NCI-H524 (cell line): ENCODE data around the gene MZB1.
"Not testable (repeated sequence)": the region's sequence is repeated elsewhere in the genome, so short reads cannot be mapped to it uniquely, and the experiment has no call there.

Experiments
- DNase-seq, 2 experiments: peaks; one replicate each; lab custom pipeline; 2025; lab: John Stamatoyannopoulos, UW

The MZB1 gene

DNA sequence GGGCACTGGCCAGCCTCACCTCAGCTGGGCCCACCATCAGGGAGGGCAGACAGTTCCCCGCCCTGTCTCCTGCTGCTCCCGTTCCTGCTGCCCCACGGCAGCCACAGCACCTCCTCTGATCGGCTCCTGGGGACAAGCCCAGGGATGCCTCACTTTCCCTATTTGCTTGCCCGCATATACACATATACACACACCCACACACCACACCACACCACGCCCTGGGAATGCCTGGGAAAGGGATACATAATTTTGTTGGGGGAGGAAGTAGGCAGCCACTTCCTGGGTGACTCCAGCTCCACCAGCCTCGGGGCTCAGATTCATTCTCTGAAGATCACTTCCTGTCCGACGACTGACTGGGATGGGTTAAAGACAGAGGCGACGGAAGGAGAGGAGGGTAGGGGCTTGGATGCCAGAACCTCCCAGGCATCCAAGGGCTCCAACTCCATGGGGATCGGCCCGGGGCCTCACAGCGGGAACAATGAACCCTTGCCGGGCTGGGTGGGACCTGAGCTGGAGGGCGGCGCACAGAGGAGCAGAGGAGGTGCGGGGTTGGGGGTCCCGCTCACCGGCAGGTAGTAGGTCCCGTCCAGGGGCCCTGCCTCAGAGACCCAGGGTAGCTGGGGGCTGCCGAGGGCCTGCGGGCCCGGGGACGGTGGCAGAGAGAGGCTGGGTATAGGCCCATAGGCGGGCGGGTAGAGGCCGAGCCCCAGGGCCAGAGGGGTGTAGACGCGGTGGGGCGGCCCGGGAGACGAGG, 2.0 kb upstream of the MZB1 start:
- no peak for DNase-seq

DNA sequence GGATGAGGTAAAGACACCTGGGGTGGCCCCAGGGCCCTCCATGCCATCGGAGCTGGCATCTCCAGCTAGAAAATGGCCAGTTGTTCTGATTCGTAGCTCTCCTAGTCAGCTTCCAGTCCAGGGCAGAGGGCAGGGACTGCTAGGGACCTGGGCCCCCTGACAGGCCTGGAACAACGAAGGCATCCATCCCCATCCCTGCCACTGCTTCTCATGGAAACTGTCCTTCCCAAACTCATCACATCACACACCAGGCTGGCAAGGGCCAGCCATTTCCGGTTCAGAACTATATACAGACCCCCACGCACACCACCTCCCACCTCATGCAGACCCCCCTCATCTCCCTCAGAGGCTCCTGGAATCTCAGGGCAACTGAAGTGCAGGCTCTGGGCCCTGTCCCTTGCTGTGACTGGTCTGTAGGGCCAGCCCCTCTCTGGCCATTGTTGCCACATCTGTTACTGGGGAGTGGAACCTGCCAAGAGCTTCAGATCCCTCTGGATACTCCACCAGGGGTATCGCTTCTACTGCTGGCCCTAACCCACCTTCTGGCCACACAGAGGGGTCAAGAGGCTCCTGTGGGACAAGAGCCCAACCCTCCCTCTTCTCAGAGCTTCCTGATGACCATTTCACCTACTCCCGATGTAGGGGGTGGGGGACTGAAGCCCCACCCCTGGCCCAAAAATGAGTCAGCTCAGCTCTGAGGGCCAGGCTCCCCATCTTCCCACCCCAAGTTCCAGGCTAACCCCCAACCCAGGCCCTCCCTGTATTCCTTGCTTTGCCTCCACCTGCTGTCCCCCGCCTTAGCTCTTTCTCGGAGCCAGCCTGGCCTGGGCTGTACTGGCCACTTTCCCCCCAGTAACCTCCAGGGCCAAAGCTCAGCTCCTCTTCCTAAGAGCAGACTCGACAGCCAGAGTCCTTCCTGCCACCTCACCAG, 1.2 kb upstream of the MZB1 start:
- no peak for DNase-seq

- no peak for DNase-seq
Measured at GRCh38 chr5:139388198-139388821, 1.4 kb downstream of the MZB1 start.

GRCh38 chr5:139387611-139388197, 2.0 kb downstream of the MZB1 start:
- no peak for DNase-seq

DNA sequence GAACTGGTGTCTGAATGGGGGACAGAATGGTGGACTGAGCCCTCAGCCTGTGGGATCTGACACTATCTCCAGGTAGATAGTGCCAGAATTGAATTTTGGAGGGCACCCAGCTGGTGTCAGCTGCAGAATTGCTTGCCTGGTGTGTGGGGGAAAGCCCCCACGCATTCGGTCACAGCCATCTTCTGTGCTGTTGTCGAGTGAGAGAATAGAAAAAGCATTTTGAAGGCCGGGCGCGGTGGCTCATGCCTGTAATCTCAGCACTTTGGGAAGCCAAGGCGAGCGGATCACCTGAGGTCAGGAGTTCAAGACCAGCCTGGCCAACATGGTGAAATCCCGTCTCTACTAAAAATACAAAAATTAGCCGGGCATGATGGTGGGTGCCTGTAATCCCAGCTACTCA, 2.8 kb downstream of the MZB1 start:
- not testable (repeated sequence) for DNase-seq

DNA sequence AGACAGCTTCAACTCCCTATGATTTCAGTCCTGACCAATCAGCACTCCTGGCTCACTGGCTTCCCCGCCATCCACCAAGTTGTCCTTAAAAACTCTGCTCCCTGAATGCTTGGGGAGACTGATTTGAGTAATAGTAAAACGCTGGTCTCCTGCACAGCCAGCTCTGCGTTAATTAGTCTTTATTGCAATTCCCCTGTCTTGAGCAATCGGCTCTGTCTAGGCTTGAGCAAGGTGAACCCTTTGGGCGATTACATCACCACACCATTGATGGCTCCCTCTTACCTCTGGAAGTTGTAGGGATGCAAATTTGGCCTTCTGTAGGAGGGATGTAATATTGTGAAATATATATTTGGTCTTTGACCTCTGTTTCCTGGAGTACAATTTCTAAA, 3.7 kb downstream of the MZB1 start:
- no peak for DNase-seq

GRCh38 chr5:139385061-139386049, 4.4 kb downstream of the MZB1 start:
- no peak for DNase-seq

- no peak for DNase-seq
Measured at GRCh38 chr5:139384591-139385051, 5.1 kb downstream of the MZB1 start.

GRCh38 chr5:139383993-139384590, 5.6 kb downstream of the MZB1 start:
- DNase-seq = no peak

DNA sequence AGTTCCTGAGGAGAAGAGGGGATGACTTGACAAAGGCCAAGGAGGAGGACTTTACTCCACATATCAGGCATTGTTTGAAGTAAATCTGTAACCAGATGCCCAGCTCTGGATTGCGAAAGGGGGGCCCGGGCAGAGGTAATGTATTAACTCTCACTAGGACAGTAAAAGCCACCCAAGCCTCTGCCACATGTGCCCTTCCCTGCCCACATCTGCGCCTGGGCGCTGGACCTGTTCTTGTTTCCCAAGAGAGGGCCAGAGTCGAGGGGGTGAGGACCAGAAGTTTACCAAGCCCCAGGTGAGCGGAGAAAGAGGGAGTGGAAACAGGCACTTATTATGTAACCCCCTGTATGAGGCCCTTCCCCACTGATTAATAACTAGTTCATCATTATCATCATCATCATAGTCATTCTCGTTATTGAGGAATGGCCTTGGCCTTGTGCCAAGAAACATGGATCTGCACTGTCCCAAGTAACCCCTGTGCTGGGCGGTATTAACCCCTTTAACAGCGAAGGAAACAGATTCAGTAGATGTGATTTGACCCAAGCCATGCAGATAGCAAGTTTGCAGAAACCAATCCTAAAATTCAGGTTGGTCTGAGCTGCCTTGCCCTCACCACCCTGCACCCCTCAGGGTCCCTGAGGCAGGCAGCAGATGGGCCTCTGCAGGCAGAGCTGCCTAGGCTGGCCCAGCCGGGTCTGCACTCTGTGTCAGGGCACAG, 6.3 kb downstream of the MZB1 start, which contains the start of gene SLC23A1:
SLC23A1 (minus strand) TSS at position 23 of the 718 bp plus-strand sequence. CDS start 44 bp downstream, outside the sequence.
- DNase-seq = no peak

- no peak for DNase-seq
Measured at GRCh38 chr5:139382807-139383206, 6.9 kb downstream of the MZB1 start.

DNA sequence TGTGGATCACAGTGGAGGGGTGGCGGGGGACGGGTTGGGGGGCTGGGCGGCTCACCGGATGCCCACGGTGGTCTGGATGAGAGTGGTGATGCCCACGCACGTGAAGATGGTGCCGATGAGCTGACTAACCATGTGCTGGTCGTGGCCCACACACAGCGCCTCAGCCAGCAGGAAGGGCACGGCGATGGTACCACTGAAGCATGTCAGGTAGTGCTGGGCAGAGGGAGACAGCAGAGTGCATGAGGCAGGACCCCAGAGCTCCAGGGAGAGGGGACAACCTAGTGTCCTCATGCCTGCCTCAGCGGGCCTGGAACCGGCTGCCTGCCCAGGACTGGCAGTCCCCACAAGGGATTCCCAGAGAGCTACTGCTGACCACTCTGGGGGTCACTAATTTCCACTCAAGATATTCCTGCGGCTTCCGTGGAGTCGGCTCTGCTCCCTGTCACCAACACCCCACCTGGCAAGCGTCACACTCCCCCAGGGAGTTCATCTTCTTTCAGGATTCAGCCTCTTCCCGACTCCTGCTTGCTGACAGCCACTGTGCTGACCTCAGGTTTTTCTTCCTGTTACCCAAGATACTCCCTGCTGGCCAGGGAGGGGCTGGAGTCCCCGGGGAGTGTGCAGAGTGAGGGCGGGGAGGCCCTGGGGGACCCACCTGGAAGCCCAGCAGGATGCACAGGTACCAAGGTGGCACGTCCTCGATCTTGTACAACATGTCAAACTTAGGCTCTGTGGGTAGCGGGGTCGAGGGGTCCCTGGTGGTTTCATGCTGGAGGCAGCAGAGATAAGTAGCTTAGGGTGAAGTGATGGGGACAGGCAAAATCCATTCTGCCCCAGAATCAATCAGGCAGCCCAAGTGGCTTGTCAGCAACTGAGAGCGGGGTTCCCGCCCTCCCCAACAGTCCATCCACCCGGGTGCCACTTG, 7.6 kb downstream of the MZB1 start:
- DNase-seq = no peak

DNA sequence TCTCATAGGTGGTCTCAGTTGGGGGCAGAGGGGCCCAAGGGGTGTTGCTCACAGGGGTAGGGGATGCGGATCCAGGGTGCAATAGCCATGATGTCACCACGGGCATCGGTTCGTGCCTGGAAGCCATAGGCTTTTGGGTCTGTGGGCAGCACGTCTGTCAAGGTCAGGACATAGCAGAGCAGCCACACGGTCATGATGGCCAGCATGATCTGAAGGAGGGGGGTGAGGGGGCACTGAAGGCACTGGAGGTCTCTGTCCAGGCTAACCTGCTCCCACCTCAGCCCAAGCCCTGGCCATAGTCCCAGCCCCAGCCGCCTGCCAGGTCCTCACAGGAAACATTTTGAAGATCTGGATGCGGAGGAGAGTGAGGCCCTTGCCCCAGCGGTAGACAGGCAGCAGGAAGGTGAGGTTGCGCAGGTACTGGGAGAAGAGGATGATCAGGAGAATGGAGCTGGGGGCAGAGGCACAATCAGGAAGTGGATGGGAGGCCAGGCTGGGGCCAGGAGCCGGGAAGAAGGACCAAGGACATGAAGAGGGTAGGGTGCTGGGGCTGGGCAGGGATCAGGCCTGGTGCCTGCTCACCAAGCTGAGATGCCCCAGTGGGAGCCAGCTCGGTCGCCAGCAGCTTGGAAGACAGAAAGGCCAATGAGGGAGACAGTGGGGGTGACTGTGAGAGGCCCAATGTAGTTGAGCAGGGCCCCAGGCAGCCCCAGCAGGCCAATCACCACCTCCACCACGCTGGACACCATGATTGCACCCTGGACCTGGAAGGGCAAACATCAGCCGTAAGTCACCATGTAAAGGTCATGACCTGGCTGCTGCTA, 9.9 kb downstream of the MZB1 start:
- no peak for DNase-seq

DNA sequence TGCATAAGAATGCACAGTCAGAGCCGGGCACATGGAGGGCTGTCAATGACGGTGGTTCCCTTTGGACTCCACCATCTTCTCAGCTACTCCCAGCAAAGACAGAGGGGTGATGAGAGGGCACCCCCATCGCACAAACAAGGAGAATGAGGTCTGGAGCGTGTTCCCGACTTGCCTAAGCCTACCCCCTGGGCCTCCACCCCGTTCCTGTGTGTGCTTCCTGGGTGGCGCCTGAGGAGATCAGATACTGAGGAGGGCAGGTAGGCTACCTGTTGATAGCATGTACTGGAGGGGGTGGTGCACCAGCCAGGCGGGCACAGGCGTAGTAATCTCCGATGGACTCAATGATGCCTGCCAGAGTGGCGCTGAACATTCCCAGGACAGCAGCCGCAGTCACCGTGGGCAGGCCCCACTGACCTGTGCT, 10.8 kb downstream of the MZB1 start:
- no peak for DNase-seq

DNA sequence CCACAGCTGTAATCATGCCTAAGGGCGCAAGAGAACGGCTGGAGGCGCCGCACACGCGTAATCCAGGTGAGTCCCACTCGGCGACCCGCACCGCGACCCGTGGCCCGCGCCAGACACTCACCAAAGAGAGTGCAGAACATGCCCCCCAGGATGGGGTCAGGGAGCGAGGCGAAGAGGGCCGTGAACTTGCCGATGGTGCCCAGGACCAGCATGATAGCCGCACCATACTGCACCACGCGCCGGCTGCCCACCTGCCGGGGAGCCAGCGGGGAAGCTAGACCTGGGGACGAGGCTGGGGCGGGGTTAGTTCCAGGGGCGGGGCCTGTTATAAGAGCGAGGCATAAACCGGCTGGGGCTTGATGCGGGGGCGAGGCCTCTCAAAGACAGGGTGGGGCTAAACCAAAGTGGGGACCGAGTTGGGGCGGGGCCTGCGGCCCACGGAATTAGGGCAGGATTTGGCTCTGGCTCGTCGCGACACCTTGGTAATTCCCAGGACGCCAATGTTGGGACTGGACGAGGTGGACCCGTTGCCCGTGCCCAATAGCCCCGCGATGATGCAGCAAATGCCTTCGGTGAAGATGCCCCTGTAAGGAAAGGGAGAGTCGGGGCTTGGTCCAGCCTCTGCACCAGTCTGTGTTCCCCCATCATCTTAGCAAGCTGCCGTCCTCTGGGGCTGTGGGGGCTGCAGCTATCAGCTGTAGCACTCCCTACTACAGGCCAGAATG, 11.4 kb downstream of the MZB1 start:
- no peak for DNase-seq

- no peak for DNase-seq
Measured at GRCh38 chr5:139377226-139377625, 12.5 kb downstream of the MZB1 start.

GRCh38 chr5:139376364-139376763, 13.3 kb downstream of the MZB1 start:
- DNase-seq = no peak
